ENCODE results near the gene TLX1. TPM values are rescaled to one million over a fixed set of nuclear protein-coding genes. Genes with fewer than 3 reads are reported as not detected.

The TLX1 gene
- total RNA-seq, 1 donor from 2014 or later = not detected

GRCh38 chr10:101172741-101173140, 41.6 kb downstream of the TLX1 start:
- no peak for DNase-seq
- Histone ChIP-seq H3K4me1 (no peaks in the 10 kb centered on the region), H3K9me3 (replicated peaks) (peaks cover 37% of the 10 kb centered on the region), H3K27me3 (ENCODE audit: low read depth) (peaks cover 98% of the 10 kb centered on the region), H3K4me3 (no peak overlapping the region), H3K27ac (replicated peaks) (no peak overlapping the region), H3K36me3 (no peaks in the 10 kb centered on the region)
- intact Hi-C loops (cut with micrococcal nuclease) = no loop called here
- no peak for TF ChIP-seq CTCF (IDR thresholded peaks at IDR 0.05; ENCODE audit: borderline replicate concordance)

DNA sequence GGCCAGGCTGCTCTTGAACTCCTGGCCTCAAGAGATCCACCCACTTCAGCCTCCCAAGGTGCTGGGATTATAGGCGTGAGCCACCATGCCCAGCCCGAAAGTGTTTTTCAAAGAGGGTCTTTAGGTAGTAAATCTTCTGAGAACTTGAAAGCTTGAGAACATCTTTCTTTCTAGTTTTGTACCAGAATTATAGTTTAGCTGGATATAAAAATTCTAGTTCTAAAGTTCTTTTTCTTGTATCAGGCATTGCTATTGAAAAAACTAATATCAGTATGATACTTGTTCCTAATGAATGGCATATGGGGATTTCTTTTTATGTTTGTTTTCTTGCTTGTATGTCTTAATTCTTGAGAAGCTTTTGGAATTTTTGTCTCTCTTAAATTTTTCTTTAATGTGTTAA, 43.2 kb downstream of the TLX1 start:
- H3K4me1 ChIP-seq = no peaks in the 10 kb centered on the region
- H3K27me3 ChIP-seq (ENCODE audit: low read depth) = peaks cover 98% of the 10 kb centered on the region
- H3K4me3 ChIP-seq = no peak overlapping the region
- intact Hi-C loops (cut with micrococcal nuclease) = no loop called here
- H3K27ac ChIP-seq (replicated peaks) = no peak overlapping the region
- peaks cover 37% of the 10 kb centered on the region for H3K9me3 ChIP-seq (replicated peaks)
- no peaks in the 10 kb centered on the region for H3K36me3 ChIP-seq
- TF ChIP-seq CTCF (IDR thresholded peaks at IDR 0.05; ENCODE audit: borderline replicate concordance) = no peak
- no peak for DNase-seq

DNA sequence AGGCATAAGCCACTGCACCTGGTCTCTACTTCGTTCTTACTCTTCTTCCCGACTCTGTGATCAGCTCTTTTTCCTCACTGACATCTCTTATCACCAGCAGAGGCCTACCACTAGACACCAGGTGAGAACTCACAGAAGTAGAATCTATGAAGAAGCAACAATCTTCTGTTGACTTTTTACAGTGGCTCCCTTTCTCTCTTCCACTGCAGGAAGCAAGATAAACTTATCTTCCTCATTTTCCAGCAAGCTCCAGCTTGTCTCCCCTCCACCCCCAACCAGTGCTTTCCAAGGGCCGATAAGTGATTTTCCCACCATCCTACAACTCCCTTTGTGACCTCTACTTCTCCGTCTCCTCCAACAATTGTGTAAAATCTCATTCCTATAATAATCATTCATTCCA, 45.5 kb downstream of the TLX1 start:
- no peak for DNase-seq
- intact Hi-C loops (cut with micrococcal nuclease) = no loop called here
- Histone ChIP-seq H3K4me3 (no peak overlapping the region), H3K36me3 (no peaks in the 10 kb centered on the region), H3K27ac (replicated peaks) (no peak overlapping the region), H3K4me1 (no peaks in the 10 kb centered on the region), H3K27me3 (ENCODE audit: low read depth) (peaks cover 98% of the 10 kb centered on the region), H3K9me3 (replicated peaks) (peaks cover 37% of the 10 kb centered on the region)
- no peak for TF ChIP-seq CTCF (IDR thresholded peaks at IDR 0.05; ENCODE audit: borderline replicate concordance)

DNA sequence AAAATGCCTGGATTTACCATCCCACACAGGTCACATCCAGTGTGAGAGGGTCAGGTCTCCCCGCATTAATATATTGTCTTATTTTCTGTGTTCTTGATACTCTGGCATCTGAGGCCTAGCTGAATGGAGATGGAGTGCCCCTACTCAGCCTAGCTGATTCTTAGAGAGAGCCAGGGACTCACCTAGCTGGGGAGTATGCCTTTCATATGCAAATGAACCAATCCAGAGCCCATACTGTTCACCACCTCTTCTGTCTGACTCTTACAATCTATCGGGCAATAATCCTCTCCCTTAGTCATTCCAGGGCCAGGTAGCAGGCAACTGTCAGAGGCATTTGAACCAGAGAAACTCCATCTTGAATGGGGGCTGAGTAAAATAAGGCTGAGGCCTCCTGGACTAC, 51.8 kb downstream of the TLX1 start:
- Histone ChIP-seq H3K4me3 (no peak overlapping the region), H3K27me3 (ENCODE audit: low read depth) (peaks cover 65% of the 10 kb centered on the region), H3K27ac (replicated peaks) (no peak overlapping the region), H3K36me3 (no peaks in the 10 kb centered on the region), H3K4me1 (no peaks in the 10 kb centered on the region), H3K9me3 (replicated peaks) (no peaks in the 10 kb centered on the region)
- intact Hi-C loops (cut with micrococcal nuclease) = no loop called here
- no peak for TF ChIP-seq CTCF (IDR thresholded peaks at IDR 0.05; ENCODE audit: borderline replicate concordance)
- DNase-seq = no peak

DNA sequence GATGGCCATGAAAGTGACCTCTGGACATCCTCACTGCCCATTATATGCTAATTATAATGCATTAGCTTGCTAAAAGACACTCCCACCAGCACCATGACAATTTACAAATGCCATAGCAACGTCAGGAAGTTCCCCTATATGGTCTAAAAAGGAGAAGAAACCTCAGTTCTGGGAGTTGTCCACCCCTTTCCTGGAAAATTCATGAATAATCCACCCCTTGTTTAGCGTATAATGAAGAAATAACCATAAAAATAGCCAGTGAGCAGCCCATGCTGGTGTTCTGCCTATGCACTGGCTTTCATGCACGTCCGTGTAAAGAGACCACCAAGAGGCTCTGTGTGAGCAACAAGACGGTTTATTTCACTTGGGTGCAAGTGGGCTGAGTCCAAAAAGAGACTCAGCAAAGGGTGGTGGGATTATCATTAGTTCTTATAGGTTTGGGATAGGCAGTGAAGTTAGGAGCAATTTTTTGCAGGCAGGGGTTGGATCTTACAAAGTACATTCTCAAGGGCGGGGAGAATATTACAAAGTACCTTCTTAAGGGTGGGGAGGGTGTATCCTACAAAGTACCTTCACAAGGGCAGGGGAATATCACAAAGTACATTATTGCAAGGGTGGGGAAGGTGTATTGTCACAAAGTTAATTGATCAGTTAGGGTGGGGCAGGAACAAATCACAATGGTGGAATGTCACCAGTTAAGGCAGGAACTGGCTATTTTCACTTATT, 52.5 kb downstream of the TLX1 start:
- intact Hi-C loops (cut with micrococcal nuclease) = no loop called here
- Histone ChIP-seq H3K4me3 (no peak overlapping the region), H3K4me1 (no peaks in the 10 kb centered on the region), H3K9me3 (replicated peaks) (no peaks in the 10 kb centered on the region), H3K27me3 (ENCODE audit: low read depth) (peaks cover 58% of the 10 kb centered on the region), H3K27ac (replicated peaks) (no peak overlapping the region), H3K36me3 (no peaks in the 10 kb centered on the region)
- DNase-seq = no peak
- TF ChIP-seq CTCF (IDR thresholded peaks at IDR 0.05; ENCODE audit: borderline replicate concordance) = no peak

Other genes with a start within 250 kb of the TLX1 start
- 16.4 TPM for gene SLF2, start 218.3 kb upstream of the TLX1 start, total RNA-seq
- 0.52 TPM for gene SEMA4G, start 161.8 kb upstream of the TLX1 start, total RNA-seq
- 49.7 TPM for gene MRPL43, start 143.8 kb upstream of the TLX1 start, total RNA-seq
- gene TWNK, start 143.8 kb upstream of the TLX1 start, total RNA-seq = 7.3 TPM
- gene LZTS2, start 131.5 kb upstream of the TLX1 start, total RNA-seq = 35.6 TPM
- gene PDZD7, start 100.2 kb upstream of the TLX1 start, total RNA-seq = 0.27 TPM
- 13.4 TPM for gene SFXN3, start 100.1 kb upstream of the TLX1 start, total RNA-seq
- 5.1 TPM for gene KAZALD1, start 69.3 kb upstream of the TLX1 start, total RNA-seq
- not detected for gene LBX1, start 98.2 kb downstream of the TLX1 start, total RNA-seq
- 34.8 TPM for gene BTRC, start 222.9 kb downstream of the TLX1 start, total RNA-seq

All from left ventricle myocardium inferior (tissue), 1 donor.